Mesendoderm (in vitro differentiated cells): ENCODE results near the gene ARID5B.

Experiments used
- DNase-seq: peaks from one replicate; pipeline ENCODE4 v3.0.0; 2013
- H2AK5ac ChIP-seq: 2 replicates; pipeline ENCODE4 v1.6.1; 2013; ENCODE audit warnings: low read length, inconsistent platforms
- H2BK120ac ChIP-seq: 2 replicates; pipeline ENCODE4 v1.6.1; 2013; ENCODE audit warnings: low read depth, mild to moderate bottlenecking, low read length, moderate library complexity, mixed read lengths
- H2BK15ac ChIP-seq: replicated peaks from 2 replicates; pipeline ENCODE4 v1.6.1; 2013; ENCODE audit warnings: low read depth, mild to moderate bottlenecking, moderate library complexity
- H2BK5ac ChIP-seq: 2 replicates; pipeline ENCODE4 v1.6.1; 2013; ENCODE audit warnings: low read length, inconsistent platforms
- H3K18ac ChIP-seq: 2 replicates; pipeline ENCODE4 v1.6.1; 2013; ENCODE audit warnings: mild to moderate bottlenecking, low read length, mixed read lengths
- H3K23ac ChIP-seq: one replicate; pipeline ENCODE4 v1.6.1; 2013; ENCODE audit warnings: low read length
- H3K27ac ChIP-seq: 2 replicates; pipeline ENCODE4 v1.5.1; 2013; ENCODE audit warnings: low read depth, mild to moderate bottlenecking, inconsistent platforms, low read length, moderate library complexity
- H3K27me3 ChIP-seq: 2 replicates; pipeline ENCODE4 v1.6.1; 2013; ENCODE audit warnings: low read length, control low read depth, mild to moderate bottlenecking, inconsistent platforms; ENCODE audit not compliant: insufficient read depth, poor library complexity
- H3K36me3 ChIP-seq: 2 replicates; pipeline ENCODE4 v1.6.1; 2013; ENCODE audit warnings: low read length, inconsistent platforms; ENCODE audit not compliant: control insufficient read depth, insufficient read depth
- H3K4ac ChIP-seq: one replicate; pipeline ENCODE4 v1.6.1; 2013; ENCODE audit warnings: low read depth, mild to moderate bottlenecking, low read length, moderate library complexity
- H3K4me1 ChIP-seq: 2 replicates; pipeline ENCODE4 v1.6.1; 2013; ENCODE audit warnings: low read depth, low read length, inconsistent platforms; ENCODE audit not compliant: control insufficient read depth
- H3K4me2 ChIP-seq: 2 replicates; pipeline ENCODE4 v1.6.1; 2013; ENCODE audit warnings: low read length
- H3K4me3 ChIP-seq: 2 replicates; pipeline ENCODE4 v1.5.1; 2013; ENCODE audit warnings: mild to moderate bottlenecking, low read length
- H3K56ac ChIP-seq: one replicate; pipeline ENCODE4 v1.6.1; 2013; ENCODE audit warnings: low read length
- H3K79me1 ChIP-seq: 2 replicates; pipeline ENCODE4 v1.6.1; 2013; ENCODE audit warnings: low read length, inconsistent platforms
- H3K79me2 ChIP-seq: 2 replicates; pipeline ENCODE4 v1.6.1; 2013; ENCODE audit warnings: mild to moderate bottlenecking, low read length; ENCODE audit not compliant: control insufficient read depth, insufficient read depth
- H3K9ac ChIP-seq: 2 replicates; pipeline ENCODE4 v1.6.1; 2013; ENCODE audit warnings: low read length, inconsistent platforms
- H4K5ac ChIP-seq: one replicate; pipeline ENCODE4 v1.6.1; 2013; ENCODE audit warnings: low read length
- H4K8ac ChIP-seq: one replicate; pipeline ENCODE4 v1.6.1; 2013; ENCODE audit warnings: low read depth, mild to moderate bottlenecking, control low read depth, low read length, moderate library complexity
- WGBS: extraction: QIAGEN DNeasy Blood & Tissue Kit; methylation state at CpG from one replicate; pipeline ENCODE4 v1.1.7; 2013; ENCODE audit warnings: low lambda C conversion rate, missing lambda C conversion rate; ENCODE audit not compliant: insufficient coverage; ENCODE audit errors: extremely low coverage; 5-methylcytosine and 5-hydroxymethylcytosine counted together

ARID5B gene

GRCh38 chr10:62012318-62012717 lies 110.8 kb downstream of the ARID5B start:
- Histone ChIP-seq H3K27me3 (no peaks in the 10 kb centered on the region), H3K56ac (no peak overlapping the region), H3K36me3 (no peaks in the 10 kb centered on the region), H3K4me2 (no peak overlapping the region), H2BK15ac (no peak overlapping the region), H3K4me1 (no peaks in the 10 kb centered on the region), H2BK5ac (no peak overlapping the region), H3K79me2 (no peaks in the 10 kb centered on the region), H2AK5ac (no peak overlapping the region), H3K23ac (no peak overlapping the region), H4K5ac (no peak overlapping the region), H3K4ac (no peak overlapping the region), H4K8ac (no peak overlapping the region), H2BK120ac (no peak overlapping the region), H3K79me1 (no peaks in the 10 kb centered on the region), H3K18ac (no peak overlapping the region), H3K4me3 (no peak overlapping the region), H3K27ac (no peak overlapping the region), H3K9ac (no peak overlapping the region)
- no CpG with 5 or more reads among the region's 6 CpGs for WGBS
- DNase-seq: no peak

DNA sequence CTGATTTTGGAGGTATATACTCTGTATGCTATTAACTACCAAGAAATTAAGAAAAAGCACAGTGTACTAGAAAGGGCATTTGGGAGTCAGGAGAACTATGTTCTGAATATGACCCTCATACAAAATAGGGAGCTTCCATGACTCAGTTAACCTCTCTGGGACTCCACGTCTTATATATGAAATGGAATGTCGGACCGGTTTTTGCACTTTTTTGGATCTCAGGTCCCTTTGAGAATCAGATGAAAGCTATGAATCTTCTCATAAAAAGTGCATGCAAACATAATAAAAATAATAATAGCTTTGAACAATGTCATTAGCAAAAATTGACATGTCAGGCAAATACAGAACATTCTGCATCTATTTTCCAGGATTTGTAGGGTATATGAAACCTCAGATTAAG lies 113.0 kb downstream of the ARID5B start:
- DNase-seq: no peak
- H3K4me1 ChIP-seq: no peaks in the 10 kb centered on the region
- no peak overlapping the region for H3K4me3 ChIP-seq
- no peak overlapping the region for H3K23ac ChIP-seq
- WGBS: no CpG with 5 or more reads among the region's 3 CpGs
- no peaks in the 10 kb centered on the region for H3K36me3 ChIP-seq
- no peak overlapping the region for H2BK15ac ChIP-seq
- H3K79me2 ChIP-seq: no peaks in the 10 kb centered on the region
- no peaks in the 10 kb centered on the region for H3K27me3 ChIP-seq
- H2BK5ac ChIP-seq: no peak overlapping the region
- no peak overlapping the region for H4K8ac ChIP-seq
- H2BK120ac ChIP-seq: no peak overlapping the region
- H3K18ac ChIP-seq: no peak overlapping the region
- no peak overlapping the region for H3K27ac ChIP-seq
- H3K79me1 ChIP-seq: no peaks in the 10 kb centered on the region
- no peak overlapping the region for H2AK5ac ChIP-seq
- H4K5ac ChIP-seq: no peak overlapping the region
- no peak overlapping the region for H3K4me2 ChIP-seq
- H3K9ac ChIP-seq: no peak overlapping the region
- H3K4ac ChIP-seq: no peak overlapping the region
- no peak overlapping the region for H3K56ac ChIP-seq

- H3K27me3 ChIP-seq: no peaks in the 10 kb centered on the region
- no CpG with 5 or more reads among the region's 6 CpGs for WGBS
Measured at GRCh38 chr10:62015994-62016393, 114.5 kb downstream of the ARID5B start.

GRCh38 chr10:62016623-62017490 lies 115.4 kb downstream of the ARID5B start:
- Histone ChIP-seq H3K56ac (no peak overlapping the region), H3K27me3 (no peaks in the 10 kb centered on the region), H3K4ac (no peak overlapping the region), H3K9ac (no peak overlapping the region), H4K8ac (no peak overlapping the region), H3K79me2 (no peaks in the 10 kb centered on the region), H3K23ac (no peak overlapping the region), H3K4me3 (no peak overlapping the region), H3K4me1 (peaks cover under 1% of the 10 kb centered on the region), H3K27ac (no peak overlapping the region), H2BK15ac (no peak overlapping the region), H3K4me2 (no peak overlapping the region), H4K5ac (no peak overlapping the region), H2AK5ac (no peak overlapping the region), H3K36me3 (no peaks in the 10 kb centered on the region), H3K79me1 (no peaks in the 10 kb centered on the region), H3K18ac (no peak overlapping the region), H2BK5ac (no peak overlapping the region), H2BK120ac (no peak overlapping the region)
- WGBS: no CpG with 5 or more reads among the region's 10 CpGs
- no peak for DNase-seq

More at GRCh38 chr10:62015994-62016393, 114.5 kb downstream of the ARID5B start:
- H3K23ac ChIP-seq: no peak overlapping the region
- no peak overlapping the region for H3K4me2 ChIP-seq
- no peak overlapping the region for H2BK15ac ChIP-seq
- H2BK120ac ChIP-seq: no peak overlapping the region
- no peak overlapping the region for H3K56ac ChIP-seq
- H3K9ac ChIP-seq: no peak overlapping the region
- no peak overlapping the region for H2AK5ac ChIP-seq
- no peak overlapping the region for H4K5ac ChIP-seq
- H2BK5ac ChIP-seq: no peak overlapping the region
- no peak overlapping the region for H3K27ac ChIP-seq
- no peak overlapping the region for H3K4me3 ChIP-seq
- no peaks in the 10 kb centered on the region for H3K79me1 ChIP-seq
- H3K36me3 ChIP-seq: no peaks in the 10 kb centered on the region
- no peaks in the 10 kb centered on the region for H3K4me1 ChIP-seq
- H3K18ac ChIP-seq: no peak overlapping the region
- H3K4ac ChIP-seq: no peak overlapping the region
- no peaks in the 10 kb centered on the region for H3K79me2 ChIP-seq
- H4K8ac ChIP-seq: no peak overlapping the region
- no peak for DNase-seq

- DNase-seq: no peak
- Histone ChIP-seq H3K18ac (no peak overlapping the region), H3K4me2 (no peak overlapping the region), H3K4me1 (peaks cover 4% of the 10 kb centered on the region), H2AK5ac (no peak overlapping the region), H3K23ac (no peak overlapping the region), H2BK120ac (no peak overlapping the region), H3K79me1 (no peaks in the 10 kb centered on the region), H3K36me3 (no peaks in the 10 kb centered on the region), H3K4ac (no peak overlapping the region), H4K8ac (no peak overlapping the region), H3K4me3 (no peak overlapping the region), H3K79me2 (no peaks in the 10 kb centered on the region), H3K9ac (no peak overlapping the region), H3K27me3 (no peaks in the 10 kb centered on the region), H2BK15ac (no peak overlapping the region), H4K5ac (no peak overlapping the region), H3K27ac (no peak overlapping the region), H2BK5ac (no peak overlapping the region), H3K56ac (no peak overlapping the region)
Measured at GRCh38 chr10:62017491-62017870, 116.0 kb downstream of the ARID5B start.
